ENCODE data around the gene PFN3.

GRCh38 chr5:177380805-177381126, 19.7 kb downstream of the PFN3 start:
- TF ChIP-seq CTCF (conservative IDR thresholded peaks at IDR 0.05; ENCODE audit: low read length), result no peak
- TF ChIP-seq EZH2phosphoT487 (IDR thresholded peaks at IDR 0.05; ENCODE audit: borderline replicate concordance, low read depth, low read length), result no peak
